Measurements from ENCODE around the gene DUOXA1. TPM values are rescaled to one million over a fixed set of nuclear protein-coding genes. Genes with fewer than 3 reads are reported as not detected.

DUOXA1 gene
- polyA plus RNA-seq, 1 of the 3 experiments (the other 2 are of a cell fraction): 0.02 TPM

- ChIA-PET POLR2A (no interaction called here), CTCF (interaction anchor here (0.6 to 1.2 kb wide), 2 partner anchors 34 to 267 kb away, joined by 3 to 4 read pairs; no protein-coding TSS in a partner anchor)
- Histone ChIP-seq H3K9me3 (no peaks in the 10 kb centered on the region), H2AFZ (ENCODE audit: low read depth) (no peak overlapping the region), H3K9me2 (no peaks in the 10 kb centered on the region), H3K27me3 (ENCODE audit: insufficient read depth) (no peaks in the 10 kb centered on the region), H3K36me3 (replicated peaks in 1 of 2; ENCODE audit: control insufficient read depth in 1 of 2, insufficient read depth in 2 of 2, low read length in 1 of 2) (peaks cover 0 to 3% of the 10 kb centered on the region in 2 experiments), H3K4me2 (no peak overlapping the region), H3K79me2 (ENCODE audit: insufficient read depth) (no peaks in the 10 kb centered on the region), H3K9ac (no peak overlapping the region), H3K4me3 (ENCODE audit: low read depth in 2 of 2, low read length in 1 of 2) (no peak overlapping the region), H4K20me1 (ENCODE audit: insufficient read depth) (no peaks in the 10 kb centered on the region), H3K27ac (ENCODE audit: low read depth in 2 of 2, low read length in 1 of 2) (no peak overlapping the region), H3F3A (replicated peaks; ENCODE audit: insufficient read depth) (no peaks in the 10 kb centered on the region), H3K4me1 (ENCODE audit: control insufficient read depth in 1 of 2, insufficient read depth in 2 of 2, low read depth in 1 of 2, low read length in 1 of 2) (peaks cover 5 to 13% of the 10 kb centered on the region in 2 experiments; a peak in 3 of 4 replicates)
- TF ChIP-seq CTCF (IDR thresholded peaks at IDR 0.05) (no peak), YY1 (IDR thresholded peaks at IDR 0.05; ENCODE audit: low read depth) (no peak), RCOR1 (IDR thresholded peaks at IDR 0.05; ENCODE audit: low read length) (no peak), TCF12 (IDR thresholded peaks at IDR 0.05) (no peak), FOXM1 (IDR thresholded peaks at IDR 0.05; ENCODE audit: low read depth) (no peak), FOXJ3 (CRISPR knock-in tag; IDR thresholded peaks at IDR 0.05) (no peak), NRF1 (IDR thresholded peaks at IDR 0.05; ENCODE audit: low read depth, low read length) (no peak), MEF2A (IDR thresholded peaks at IDR 0.05; ENCODE audit: borderline replicate concordance, low read depth) (no peak), POLR2AphosphoS5 (IDR thresholded peaks at IDR 0.05; ENCODE audit: low read depth, low read length) (no peak), USF1 (IDR thresholded peaks at IDR 0.05; ENCODE audit: borderline replicate concordance, low read depth) (no peak), ELF1 (IDR thresholded peaks at IDR 0.05) (no peak), CHD2 (IDR thresholded peaks at IDR 0.05; ENCODE audit: low read length, partially characterized antibody) (no peak), TEAD4 (IDR thresholded peaks at IDR 0.05; ENCODE audit: borderline replicate concordance, insufficient read depth) (no peak), EP300 (IDR thresholded peaks at IDR 0.05; ENCODE audit: borderline replicate concordance in 1 of 2, low read depth in 1 of 2, low read length in 1 of 2) (no peak)
- WGBS (ENCODE audit: low lambda C conversion rate): 98% methylated on average over 23 of the region's 36 CpGs
- DNase-seq: no peak
Observed at GRCh38 chr15:45151998-45152828, 22.5 kb upstream of the DUOXA1 start.

GRCh38 chr15:45150997-45151396 lies 21.3 kb upstream of the DUOXA1 start:
- Histone ChIP-seq H3K4me1 (ENCODE audit: control insufficient read depth in 1 of 2, insufficient read depth in 2 of 2, low read depth in 1 of 2, low read length in 1 of 2) (peaks cover 10 to 13% of the 10 kb centered on the region in 2 experiments; a peak in 3 of 4 replicates), H3K27me3 (ENCODE audit: insufficient read depth) (no peaks in the 10 kb centered on the region), H3K79me2 (ENCODE audit: insufficient read depth) (no peaks in the 10 kb centered on the region), H3K9me2 (no peaks in the 10 kb centered on the region), H3K9me3 (no peaks in the 10 kb centered on the region), H4K20me1 (ENCODE audit: insufficient read depth) (no peaks in the 10 kb centered on the region), H3K36me3 (replicated peaks in 1 of 2; ENCODE audit: control insufficient read depth in 1 of 2, insufficient read depth in 2 of 2, low read length in 1 of 2) (peaks cover 0 to 3% of the 10 kb centered on the region in 2 experiments), H3K27ac (ENCODE audit: low read depth in 2 of 2, low read length in 1 of 2) (no peak overlapping the region), H3K4me3 (ENCODE audit: low read depth in 2 of 2, low read length in 1 of 2) (no peak overlapping the region), H3K4me2 (no peak overlapping the region), H3K9ac (no peak overlapping the region), H2AFZ (ENCODE audit: low read depth) (no peak overlapping the region), H3F3A (replicated peaks; ENCODE audit: insufficient read depth) (no peaks in the 10 kb centered on the region)
- CTCF ChIA-PET: interaction anchor here (0.8 to 3.2 kb wide), 5 partner anchors 12 to 54 kb away, joined by 3 to 12 read pairs (median 3); no protein-coding TSS in a partner anchor
- no peak for DNase-seq
- WGBS (ENCODE audit: low lambda C conversion rate): 95% methylated on average over 6 of the region's 6 CpGs
- POLR2A ChIA-PET: no interaction called here
- TF ChIP-seq GABPA (IDR thresholded peaks at IDR 0.05; ENCODE audit: low read depth): no peak
- TF ChIP-seq FOXJ3 (CRISPR knock-in tag; IDR thresholded peaks at IDR 0.05): no peak
- TF ChIP-seq RXRA (IDR thresholded peaks at IDR 0.05; ENCODE audit: borderline replicate concordance, low read depth): no peak
- TF ChIP-seq POLR2AphosphoS5 (IDR thresholded peaks at IDR 0.05; ENCODE audit: low read depth, low read length): no peak
- no peak for TF ChIP-seq USF1 (IDR thresholded peaks at IDR 0.05; ENCODE audit: borderline replicate concordance, low read depth)
- TF ChIP-seq MEF2A (IDR thresholded peaks at IDR 0.05; ENCODE audit: borderline replicate concordance, low read depth): no peak
- TF ChIP-seq REST (IDR thresholded peaks at IDR 0.05; ENCODE audit: low read depth, low read length): no peak
- TF ChIP-seq RAD21 (IDR thresholded peaks at IDR 0.05; ENCODE audit: low read length): no peak
- no peak for TF ChIP-seq PBX3 (IDR thresholded peaks at IDR 0.05)
- no peak for TF ChIP-seq JUND (IDR thresholded peaks at IDR 0.05)
